ENCODE results near the gene TTC6. TPM values are rescaled to one million over a fixed set of nuclear protein-coding genes. Genes with fewer than 3 reads are reported as not detected.

The TTC6 gene
- total and polyA plus RNA-seq, 10 of the 15 experiments (the other 5 are each of a cell fraction or from before 2014, with no cell fraction given), result not detected

DNA sequence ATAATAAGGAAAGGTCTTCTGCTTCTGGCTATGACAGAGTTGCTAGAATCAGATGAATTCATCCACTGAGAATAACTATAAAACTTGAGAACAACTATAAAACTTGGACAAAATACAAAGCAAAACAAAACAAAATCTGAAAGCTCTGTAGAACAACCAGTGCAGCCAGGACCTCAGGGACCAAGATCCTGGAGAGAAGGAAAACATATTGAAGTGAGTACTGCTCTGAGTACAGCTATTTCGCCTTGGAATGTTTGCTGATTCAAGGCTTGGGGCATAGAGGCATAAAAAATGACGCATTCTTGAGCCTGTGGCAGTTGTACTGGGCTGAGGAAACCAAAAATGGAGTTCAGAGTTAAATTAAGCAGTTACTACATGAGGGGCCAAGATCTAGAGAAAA lies 22.1 kb upstream of the TTC6 start (continued):
- TF ChIP-seq, protein P1, sequence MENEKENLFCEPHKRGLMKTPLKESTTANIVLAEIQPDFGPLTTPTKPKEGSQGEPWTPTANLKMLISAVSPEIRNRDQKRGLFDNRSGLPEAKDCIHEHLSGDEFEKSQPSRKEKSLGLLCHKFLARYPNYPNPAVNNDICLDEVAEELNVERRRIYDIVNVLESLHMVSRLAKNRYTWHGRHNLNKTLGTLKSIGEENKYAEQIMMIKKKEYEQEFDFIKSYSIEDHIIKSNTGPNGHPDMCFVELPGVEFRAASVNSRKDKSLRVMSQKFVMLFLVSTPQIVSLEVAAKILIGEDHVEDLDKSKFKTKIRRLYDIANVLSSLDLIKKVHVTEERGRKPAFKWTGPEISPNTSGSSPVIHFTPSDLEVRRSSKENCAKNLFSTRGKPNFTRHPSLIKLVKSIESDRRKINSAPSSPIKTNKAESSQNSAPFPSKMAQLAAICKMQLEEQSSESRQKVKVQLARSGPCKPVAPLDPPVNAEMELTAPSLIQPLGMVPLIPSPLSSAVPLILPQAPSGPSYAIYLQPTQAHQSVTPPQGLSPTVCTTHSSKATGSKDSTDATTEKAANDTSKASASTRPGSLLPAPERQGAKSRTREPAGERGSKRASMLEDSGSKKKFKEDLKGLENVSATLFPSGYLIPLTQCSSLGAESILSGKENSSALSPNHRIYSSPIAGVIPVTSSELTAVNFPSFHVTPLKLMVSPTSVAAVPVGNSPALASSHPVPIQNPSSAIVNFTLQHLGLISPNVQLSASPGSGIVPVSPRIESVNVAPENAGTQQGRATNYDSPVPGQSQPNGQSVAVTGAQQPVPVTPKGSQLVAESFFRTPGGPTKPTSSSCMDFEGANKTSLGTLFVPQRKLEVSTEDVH (IDR thresholded peaks at IDR 0.05; ENCODE audit: low read depth, partially characterized antibody), result no peak
- TF ChIP-seq BCL11A (IDR thresholded peaks at IDR 0.05; ENCODE audit: low read depth, low read length), result no peak
- TF ChIP-seq, protein P2, sequence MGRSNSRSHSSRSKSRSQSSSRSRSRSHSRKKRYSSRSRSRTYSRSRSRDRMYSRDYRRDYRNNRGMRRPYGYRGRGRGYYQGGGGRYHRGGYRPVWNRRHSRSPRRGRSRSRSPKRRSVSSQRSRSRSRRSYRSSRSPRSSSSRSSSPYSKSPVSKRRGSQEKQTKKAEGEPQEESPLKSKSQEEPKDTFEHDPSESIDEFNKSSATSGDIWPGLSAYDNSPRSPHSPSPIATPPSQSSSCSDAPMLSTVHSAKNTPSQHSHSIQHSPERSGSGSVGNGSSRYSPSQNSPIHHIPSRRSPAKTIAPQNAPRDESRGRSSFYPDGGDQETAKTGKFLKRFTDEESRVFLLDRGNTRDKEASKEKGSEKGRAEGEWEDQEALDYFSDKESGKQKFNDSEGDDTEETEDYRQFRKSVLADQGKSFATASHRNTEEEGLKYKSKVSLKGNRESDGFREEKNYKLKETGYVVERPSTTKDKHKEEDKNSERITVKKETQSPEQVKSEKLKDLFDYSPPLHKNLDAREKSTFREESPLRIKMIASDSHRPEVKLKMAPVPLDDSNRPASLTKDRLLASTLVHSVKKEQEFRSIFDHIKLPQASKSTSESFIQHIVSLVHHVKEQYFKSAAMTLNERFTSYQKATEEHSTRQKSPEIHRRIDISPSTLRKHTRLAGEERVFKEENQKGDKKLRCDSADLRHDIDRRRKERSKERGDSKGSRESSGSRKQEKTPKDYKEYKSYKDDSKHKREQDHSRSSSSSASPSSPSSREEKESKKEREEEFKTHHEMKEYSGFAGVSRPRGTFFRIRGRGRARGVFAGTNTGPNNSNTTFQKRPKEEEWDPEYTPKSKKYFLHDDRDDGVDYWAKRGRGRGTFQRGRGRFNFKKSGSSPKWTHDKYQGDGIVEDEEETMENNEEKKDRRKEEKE (IDR thresholded peaks at IDR 0.05), result no peak

DNA sequence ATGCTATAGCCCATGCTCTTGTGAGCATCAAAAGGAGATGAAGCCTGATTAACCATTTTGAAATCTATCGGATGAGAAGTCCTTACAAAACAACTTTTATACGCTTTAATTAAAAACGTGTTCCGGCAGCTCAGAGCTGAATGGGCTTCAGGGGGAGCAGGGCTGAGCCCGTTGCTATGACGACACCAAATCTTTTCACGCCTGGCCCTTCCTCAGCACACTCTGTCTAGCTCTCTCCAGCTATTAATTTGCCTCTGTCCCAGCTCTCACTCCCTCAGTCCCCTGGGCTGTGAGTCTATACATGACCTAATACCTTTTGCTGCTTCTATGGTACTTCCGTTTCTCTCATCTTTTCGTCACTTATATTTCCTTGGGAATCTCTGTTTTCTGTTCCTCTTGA lies 16.2 kb upstream of the TTC6 start:
- DNase-seq (ENCODE audit: low read depth, low spot score) (no peak), FAIRE-seq (no peak), ATAC-seq (no peak)
- SMC1A ChIA-PET (ENCODE audit: uncharacterized antibody, unreplicated experiment), result no interaction called here
- BruUV-seq (replicated peaks), result no TSS peak
- H3K4me3 ChIP-seq, result no peak overlapping the region
- no peaks in the 10 kb centered on the region for H3K79me2 ChIP-seq (ENCODE audit: control insufficient read depth, insufficient read depth, low read length)
- no peak overlapping the region for H3K27ac ChIP-seq (ENCODE audit: control insufficient read depth, insufficient read depth)
- POLR2A ChIA-PET, result no interaction called here
- H3K4me1 ChIP-seq (ENCODE audit: control insufficient read depth, insufficient read depth, low read length), result no peaks in the 10 kb centered on the region
- RAD21 ChIA-PET (ENCODE audit: unreplicated experiment), result no interaction called here
- H3K36me3 ChIP-seq (ENCODE audit: control insufficient read depth in 2 of 2, insufficient read depth in 2 of 2, low read length in 1 of 2), result no peaks in the 10 kb centered on the region
- no peaks in the 10 kb centered on the region; the same call in 2 of the 3 replicates for H3K9me3 ChIP-seq (replicated peaks; ENCODE audit: control insufficient read depth, insufficient read depth, low read length)
- H2AFZ ChIP-seq (ENCODE audit: control insufficient read depth, low read depth, low read length), result no peak overlapping the region
- intact Hi-C loops (cut with micrococcal nuclease; ENCODE audit: unreplicated experiment), result no loop called here
- no peak overlapping the region for H3K9ac ChIP-seq (ENCODE audit: control insufficient read depth, insufficient read depth, low read length)
- H4K20me1 ChIP-seq (ENCODE audit: control insufficient read depth, insufficient read depth), result no peaks in the 10 kb centered on the region
- CTCF ChIA-PET, result no interaction called here
- no peak overlapping the region for H3K4me2 ChIP-seq (ENCODE audit: control insufficient read depth, insufficient read depth)
- no peak for TF ChIP-seq NR2F1 (conservative IDR thresholded peaks at IDR 0.05)
- TF ChIP-seq STAT1 (conservative IDR thresholded peaks at IDR 0.05), result no peak
- TF ChIP-seq PAX8 (IDR thresholded peaks at IDR 0.05), result no peak
- no peak for TF ChIP-seq ZNF622 (IDR thresholded peaks at IDR 0.05)
- no peak for TF ChIP-seq ZNF217 (IDR thresholded peaks at IDR 0.05)
- no peak for TF ChIP-seq SP1 (IDR thresholded peaks at IDR 0.05; ENCODE audit: low read depth, low read length)
- TF ChIP-seq NFXL1 (IDR thresholded peaks at IDR 0.05; ENCODE audit: borderline replicate concordance), result no peak
- TF ChIP-seq STAT3 (IDR thresholded peaks at IDR 0.05; ENCODE audit: low read depth, low read length), result no peak
- no peak for TF ChIP-seq SRF (IDR thresholded peaks at IDR 0.05; ENCODE audit: low read depth in 2 of 2, low read length in 2 of 2)
- no peak for TF ChIP-seq SREBF1 (IDR thresholded peaks at IDR 0.05; ENCODE audit: low read length)
- TF ChIP-seq, protein P1 (IDR thresholded peaks at IDR 0.05; ENCODE audit: low read depth, partially characterized antibody), result no peak
- TF ChIP-seq SMC3 (IDR thresholded peaks at IDR 0.05; ENCODE audit: borderline replicate concordance, low read length), result no peak
- TF ChIP-seq JUNB (IDR thresholded peaks at IDR 0.05), result no peak
- in situ Hi-C loops (cut with MboI), result no loop called here
- no peaks in the 10 kb centered on the region for H3K27me3 ChIP-seq (replicated peaks in 1 of 2; ENCODE audit: control insufficient read depth in 2 of 2, insufficient read depth in 2 of 2, low read length in 1 of 2)
- 34% methylated on average over 9 of the region's 9 CpGs for WGBS (ENCODE audit: insufficient coverage, insufficient replicate concordance, low lambda C conversion rate, missing lambda C conversion rate)

Data from GM12878 (cell line).